Fibroblast of mammary gland (primary cell): ENCODE results near the gene MAP4K2.

ENCODE experiments used
- DNase-seq: peaks from one replicate; pipeline ENCODE4 v3.0.0-alpha.2; 2010; ENCODE audit warnings: low read depth
- H3K4me3 ChIP-seq: 2 replicates; pipeline ENCODE4 v1.5.1; 2011; ENCODE audit warnings: low read depth, mild to moderate bottlenecking, low read length, moderate library complexity; ENCODE audit not compliant: control insufficient read depth
- TF ChIP-seq, protein P1 (sequence below): conservative IDR thresholded peaks from 2 replicates; pipeline ENCODE4 v1.5.1; 2011; ENCODE audit warnings: low read depth, low read length, inconsistent platforms; ENCODE audit not compliant: control insufficient read depth, insufficient read depth

MAP4K2 gene

DNA sequence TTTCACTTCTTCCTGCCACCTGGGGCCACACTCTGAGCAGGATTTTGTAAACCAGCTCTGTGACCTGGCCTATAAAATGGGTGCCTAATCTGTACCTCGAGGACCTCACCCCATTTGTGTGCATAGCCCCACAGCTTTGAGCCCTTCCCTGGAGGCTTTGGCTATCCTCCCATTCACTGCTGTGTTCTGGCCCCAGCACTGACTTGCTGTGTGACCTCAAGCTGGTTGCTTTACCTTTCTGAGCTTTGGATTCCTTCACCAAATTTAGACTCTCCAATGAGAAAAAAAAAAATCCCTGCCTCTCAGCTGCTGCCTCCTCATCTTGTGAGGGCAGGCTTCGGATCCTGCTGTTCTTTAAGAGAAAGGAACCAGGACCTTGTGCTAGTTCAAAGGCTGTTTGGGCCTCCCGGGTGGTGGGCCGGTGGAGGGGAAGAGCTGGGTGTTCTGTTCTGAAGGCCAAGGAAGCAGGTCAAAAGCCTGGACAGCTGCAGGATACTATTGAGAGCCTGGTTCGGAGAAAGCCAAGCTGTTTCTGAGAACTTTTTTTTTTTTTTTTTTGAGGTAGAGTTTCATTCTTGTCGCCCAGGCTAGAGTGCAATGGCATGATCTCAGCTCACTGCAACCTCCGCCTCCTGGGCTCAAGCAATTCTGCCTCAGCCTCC is 42.1 kb downstream of the MAP4K2 start:
- no peak overlapping the region for H3K4me3 ChIP-seq
- no peak for DNase-seq
- TF ChIP-seq, protein P1, sequence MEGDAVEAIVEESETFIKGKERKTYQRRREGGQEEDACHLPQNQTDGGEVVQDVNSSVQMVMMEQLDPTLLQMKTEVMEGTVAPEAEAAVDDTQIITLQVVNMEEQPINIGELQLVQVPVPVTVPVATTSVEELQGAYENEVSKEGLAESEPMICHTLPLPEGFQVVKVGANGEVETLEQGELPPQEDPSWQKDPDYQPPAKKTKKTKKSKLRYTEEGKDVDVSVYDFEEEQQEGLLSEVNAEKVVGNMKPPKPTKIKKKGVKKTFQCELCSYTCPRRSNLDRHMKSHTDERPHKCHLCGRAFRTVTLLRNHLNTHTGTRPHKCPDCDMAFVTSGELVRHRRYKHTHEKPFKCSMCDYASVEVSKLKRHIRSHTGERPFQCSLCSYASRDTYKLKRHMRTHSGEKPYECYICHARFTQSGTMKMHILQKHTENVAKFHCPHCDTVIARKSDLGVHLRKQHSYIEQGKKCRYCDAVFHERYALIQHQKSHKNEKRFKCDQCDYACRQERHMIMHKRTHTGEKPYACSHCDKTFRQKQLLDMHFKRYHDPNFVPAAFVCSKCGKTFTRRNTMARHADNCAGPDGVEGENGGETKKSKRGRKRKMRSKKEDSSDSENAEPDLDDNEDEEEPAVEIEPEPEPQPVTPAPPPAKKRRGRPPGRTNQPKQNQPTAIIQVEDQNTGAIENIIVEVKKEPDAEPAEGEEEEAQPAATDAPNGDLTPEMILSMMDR = no peak

- no peak within 1 kb of the TSS for H3K4me3 ChIP-seq
- TF ChIP-seq, protein P1 = no peak
- peak; percentile 31 for DNase-seq
Measured at GRCh38 chr11:64759722-64760719, 43.0 kb downstream of the MAP4K2 start, which contains the start of gene PYGM. Gene PYGM, minus strand, starts transcription at chr11:64759974. Its CDS starts 76 bp downstream, at chr11:64759898.

DNA sequence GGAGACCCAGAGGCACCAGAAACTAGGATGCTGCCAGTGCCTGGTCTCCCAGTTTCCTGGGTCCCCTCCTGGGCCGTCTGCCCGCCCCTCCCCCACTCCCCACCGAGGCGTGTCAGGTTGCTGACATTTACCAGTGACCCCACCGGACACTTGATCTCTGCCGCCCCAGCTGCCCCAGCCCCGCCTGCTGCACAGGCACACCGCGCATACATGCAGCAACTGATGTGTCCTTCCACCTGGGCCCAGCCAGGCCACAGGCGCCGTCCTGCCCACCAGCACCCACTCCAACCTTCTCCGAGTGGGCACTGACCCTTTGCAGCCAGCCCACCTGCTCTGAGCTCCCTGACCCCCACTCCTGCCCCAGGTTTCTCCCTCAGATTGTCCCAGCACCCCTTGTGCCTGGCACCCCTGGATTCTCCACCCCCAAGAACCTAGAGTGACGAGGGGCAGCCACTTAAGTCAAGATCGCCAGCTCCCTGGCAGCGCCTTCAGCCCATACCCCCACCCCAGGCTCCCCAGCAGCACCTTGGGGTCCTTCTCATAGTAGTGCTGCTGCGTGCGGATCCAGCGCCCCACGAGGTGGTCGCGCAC is 43.8 kb downstream of the MAP4K2 start:
- no peak for DNase-seq
- no peak overlapping the region for H3K4me3 ChIP-seq
- TF ChIP-seq, protein P1 = no peak

DNA sequence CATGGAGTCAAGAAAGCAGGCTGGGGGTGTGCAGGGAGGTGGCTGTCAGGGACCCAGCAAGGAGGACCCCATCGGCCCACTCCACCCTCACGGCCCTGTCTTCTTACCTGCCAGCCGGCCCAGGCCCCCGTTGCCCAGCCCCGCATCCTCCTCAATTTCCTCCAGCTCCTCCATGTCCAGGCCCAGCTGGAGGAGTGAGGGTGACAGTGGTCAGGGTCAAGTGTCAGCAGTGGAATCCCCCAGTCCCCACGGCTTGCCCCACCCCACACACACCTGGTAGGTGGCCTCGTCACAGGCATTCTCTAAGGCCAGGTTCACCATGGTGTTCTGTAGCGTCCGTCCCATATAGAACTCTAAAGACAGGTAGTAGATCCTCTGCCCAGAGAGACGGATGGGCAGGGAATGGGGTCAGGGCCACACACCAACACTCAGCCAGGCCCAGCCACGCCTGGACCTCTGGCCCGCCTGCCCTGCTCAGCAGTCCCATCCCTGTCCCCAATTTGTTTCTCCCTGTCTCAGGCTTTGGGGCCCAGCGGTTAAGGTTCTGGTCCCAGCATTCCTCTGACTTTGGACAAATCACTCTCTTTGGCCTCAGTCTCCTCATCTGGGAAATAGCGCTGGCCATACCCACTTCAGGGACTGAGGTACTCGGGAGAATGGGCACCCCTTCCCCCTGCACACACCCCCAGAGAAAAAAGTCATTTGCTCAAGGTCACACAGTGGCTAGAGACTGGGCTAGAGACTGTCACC is 44.5 kb downstream of the MAP4K2 start:
- DNase-seq = no peak
- TF ChIP-seq, protein P1 = no peak
- no peak overlapping the region for H3K4me3 ChIP-seq

DNA sequence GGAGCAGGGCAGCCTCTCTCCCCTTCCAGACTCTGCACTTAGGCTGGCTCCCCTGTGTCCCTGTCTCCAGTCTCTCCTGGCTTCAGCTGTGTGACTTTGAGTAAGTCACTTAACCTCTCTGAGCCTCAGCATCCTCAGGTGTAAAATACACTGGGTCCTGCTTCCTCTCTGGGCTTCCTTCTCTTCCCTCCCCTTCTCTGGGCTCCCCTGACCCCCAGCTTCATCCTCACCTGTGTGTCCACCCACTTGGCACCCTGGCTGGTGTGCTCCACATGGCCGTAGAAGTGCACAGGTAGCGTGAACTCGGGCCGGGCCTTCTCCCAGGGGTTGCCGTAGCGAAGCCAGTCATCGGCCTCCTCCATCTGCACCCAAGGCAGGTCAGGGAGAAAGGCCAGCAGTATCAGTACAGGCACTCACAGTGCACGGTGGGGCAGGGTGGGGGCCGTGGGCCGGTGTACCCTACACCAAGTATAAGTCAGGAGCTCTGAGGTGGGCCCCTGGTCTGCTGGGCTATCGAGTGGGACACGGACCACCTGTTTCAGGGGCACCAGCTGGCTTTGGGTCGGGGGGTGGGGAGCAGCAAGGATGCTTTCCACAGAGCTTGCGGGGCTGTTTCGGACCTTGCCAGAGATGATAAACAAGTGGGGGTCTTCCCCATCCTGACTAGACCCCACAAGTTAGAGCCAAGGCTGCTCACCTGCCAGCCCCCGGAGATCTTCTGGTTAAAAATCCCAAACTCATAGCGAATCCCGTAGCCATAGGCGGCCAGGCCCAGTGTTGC is 45.3 kb downstream of the MAP4K2 start:
- no peak overlapping the region for H3K4me3 ChIP-seq
- DNase-seq = no peak
- TF ChIP-seq, protein P1 = no peak
